Liver (tissue), 3 donors: ENCODE results near the gene GPR157.

ENCODE experiments used
- EGR1 ChIP-seq, 2 donors: IDR thresholded peaks; 2 replicates each; pipeline ENCODE4 v1.6.1; 2016 to 2018; ENCODE audit warnings: antibody characterized with exemption in 2 of 2, low read depth in 2 of 2
- FOXA1 ChIP-seq: IDR thresholded peaks from 2 replicates; pipeline ENCODE4 v1.6.1; 2016; ENCODE audit warnings: antibody characterized with exemption
- HNF4A ChIP-seq, 2 donors: conservative IDR thresholded peaks; 2 replicates each; pipeline ENCODE4 v1.6.1; 2016; ENCODE audit warnings: antibody characterized with exemption in 2 of 2, mild to moderate bottlenecking in 2 of 2
- JUND ChIP-seq, 2 donors: IDR thresholded peaks; 2 replicates each; pipeline ENCODE4 v1.6.1; 2016; ENCODE audit warnings: antibody characterized with exemption in 2 of 2
- RAD21 ChIP-seq, 2 donors: IDR thresholded peaks; 2 replicates each; pipeline ENCODE4 v1.6.1; 2016; ENCODE audit warnings: antibody characterized with exemption in 2 of 2, mild to moderate bottlenecking in 2 of 2
- SP1 ChIP-seq: IDR thresholded peaks from 2 replicates; pipeline ENCODE4 v1.6.1; 2018; ENCODE audit warnings: antibody characterized with exemption, mild to moderate bottlenecking
- TAF1 ChIP-seq: conservative IDR thresholded peaks from 2 replicates; pipeline ENCODE4 v1.6.1; 2016; ENCODE audit warnings: antibody characterized with exemption, mild to moderate bottlenecking
- YY1 ChIP-seq: IDR thresholded peaks from 2 replicates; pipeline ENCODE4 v1.6.1; 2016; ENCODE audit warnings: antibody characterized with exemption, mild to moderate bottlenecking
- TF ChIP-seq, protein P1 (sequence below): fragments of 150-350 bp; IDR thresholded peaks from 2 replicates; pipeline ENCODE4 v1.5.1; 2017; ENCODE audit warnings: improper control_type of control experiment, low read depth, low read length; ENCODE audit not compliant: missing input control
- TF ChIP-seq, protein P2 (sequence below): IDR thresholded peaks from 2 replicates; pipeline ENCODE4 v1.6.1; 2016; ENCODE audit warnings: antibody characterized with exemption, mild to moderate bottlenecking
- TF ChIP-seq, protein P3 (sequence below): IDR thresholded peaks from 2 replicates; pipeline ENCODE4 v1.6.1; 2016; ENCODE audit warnings: antibody characterized with exemption
- TF ChIP-seq, protein P4 (sequence below): IDR thresholded peaks from 2 replicates; pipeline ENCODE4 v1.6.1; 2016; ENCODE audit warnings: antibody characterized with exemption
- TF ChIP-seq, protein P5 (sequence below): IDR thresholded peaks from 2 replicates; pipeline ENCODE4 v1.6.1; 2016; ENCODE audit warnings: antibody characterized with exemption
- donor health status: healthy.
- donor health status: healthy.

DNA sequence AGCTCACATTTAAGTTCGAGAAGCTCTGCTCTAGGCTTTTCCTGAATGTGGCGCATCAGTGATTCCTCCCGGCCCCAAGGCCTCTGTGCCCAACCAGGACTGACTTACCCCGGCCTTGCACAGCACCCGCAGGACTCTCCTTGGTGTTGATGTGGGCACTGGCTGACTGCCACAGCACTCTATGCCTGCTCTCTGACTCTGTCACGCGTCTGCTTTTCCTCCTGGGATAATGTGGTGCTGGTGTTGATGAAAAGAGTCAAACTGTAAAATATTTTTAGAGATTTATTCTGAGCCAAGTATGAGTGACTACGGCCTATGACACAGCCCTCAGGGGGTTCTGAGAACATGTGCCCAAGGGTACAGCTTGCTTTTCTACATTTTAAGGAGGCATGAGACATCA is 44.0 kb downstream of the GPR157 start:
- TF ChIP-seq, protein P1, sequence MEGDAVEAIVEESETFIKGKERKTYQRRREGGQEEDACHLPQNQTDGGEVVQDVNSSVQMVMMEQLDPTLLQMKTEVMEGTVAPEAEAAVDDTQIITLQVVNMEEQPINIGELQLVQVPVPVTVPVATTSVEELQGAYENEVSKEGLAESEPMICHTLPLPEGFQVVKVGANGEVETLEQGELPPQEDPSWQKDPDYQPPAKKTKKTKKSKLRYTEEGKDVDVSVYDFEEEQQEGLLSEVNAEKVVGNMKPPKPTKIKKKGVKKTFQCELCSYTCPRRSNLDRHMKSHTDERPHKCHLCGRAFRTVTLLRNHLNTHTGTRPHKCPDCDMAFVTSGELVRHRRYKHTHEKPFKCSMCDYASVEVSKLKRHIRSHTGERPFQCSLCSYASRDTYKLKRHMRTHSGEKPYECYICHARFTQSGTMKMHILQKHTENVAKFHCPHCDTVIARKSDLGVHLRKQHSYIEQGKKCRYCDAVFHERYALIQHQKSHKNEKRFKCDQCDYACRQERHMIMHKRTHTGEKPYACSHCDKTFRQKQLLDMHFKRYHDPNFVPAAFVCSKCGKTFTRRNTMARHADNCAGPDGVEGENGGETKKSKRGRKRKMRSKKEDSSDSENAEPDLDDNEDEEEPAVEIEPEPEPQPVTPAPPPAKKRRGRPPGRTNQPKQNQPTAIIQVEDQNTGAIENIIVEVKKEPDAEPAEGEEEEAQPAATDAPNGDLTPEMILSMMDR = no peak
- no peak for TF ChIP-seq YY1
- TF ChIP-seq TAF1 = no peak
- TF ChIP-seq RAD21 (IDR thresholded peaks at IDR 0.05) = no peak
- no peak for TF ChIP-seq FOXA1
- TF ChIP-seq, protein P2, sequence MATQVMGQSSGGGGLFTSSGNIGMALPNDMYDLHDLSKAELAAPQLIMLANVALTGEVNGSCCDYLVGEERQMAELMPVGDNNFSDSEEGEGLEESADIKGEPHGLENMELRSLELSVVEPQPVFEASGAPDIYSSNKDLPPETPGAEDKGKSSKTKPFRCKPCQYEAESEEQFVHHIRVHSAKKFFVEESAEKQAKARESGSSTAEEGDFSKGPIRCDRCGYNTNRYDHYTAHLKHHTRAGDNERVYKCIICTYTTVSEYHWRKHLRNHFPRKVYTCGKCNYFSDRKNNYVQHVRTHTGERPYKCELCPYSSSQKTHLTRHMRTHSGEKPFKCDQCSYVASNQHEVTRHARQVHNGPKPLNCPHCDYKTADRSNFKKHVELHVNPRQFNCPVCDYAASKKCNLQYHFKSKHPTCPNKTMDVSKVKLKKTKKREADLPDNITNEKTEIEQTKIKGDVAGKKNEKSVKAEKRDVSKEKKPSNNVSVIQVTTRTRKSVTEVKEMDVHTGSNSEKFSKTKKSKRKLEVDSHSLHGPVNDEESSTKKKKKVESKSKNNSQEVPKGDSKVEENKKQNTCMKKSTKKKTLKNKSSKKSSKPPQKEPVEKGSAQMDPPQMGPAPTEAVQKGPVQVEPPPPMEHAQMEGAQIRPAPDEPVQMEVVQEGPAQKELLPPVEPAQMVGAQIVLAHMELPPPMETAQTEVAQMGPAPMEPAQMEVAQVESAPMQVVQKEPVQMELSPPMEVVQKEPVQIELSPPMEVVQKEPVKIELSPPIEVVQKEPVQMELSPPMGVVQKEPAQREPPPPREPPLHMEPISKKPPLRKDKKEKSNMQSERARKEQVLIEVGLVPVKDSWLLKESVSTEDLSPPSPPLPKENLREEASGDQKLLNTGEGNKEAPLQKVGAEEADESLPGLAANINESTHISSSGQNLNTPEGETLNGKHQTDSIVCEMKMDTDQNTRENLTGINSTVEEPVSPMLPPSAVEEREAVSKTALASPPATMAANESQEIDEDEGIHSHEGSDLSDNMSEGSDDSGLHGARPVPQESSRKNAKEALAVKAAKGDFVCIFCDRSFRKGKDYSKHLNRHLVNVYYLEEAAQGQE = no peak
- no peak for TF ChIP-seq EGR1 (IDR thresholded peaks at IDR 0.05; ENCODE audit: low read depth in 2 of 2)
- TF ChIP-seq, protein P3, sequence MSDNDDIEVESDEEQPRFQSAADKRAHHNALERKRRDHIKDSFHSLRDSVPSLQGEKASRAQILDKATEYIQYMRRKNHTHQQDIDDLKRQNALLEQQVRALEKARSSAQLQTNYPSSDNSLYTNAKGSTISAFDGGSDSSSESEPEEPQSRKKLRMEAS = no peak
- TF ChIP-seq SP1 = no peak
- TF ChIP-seq, protein P4, sequence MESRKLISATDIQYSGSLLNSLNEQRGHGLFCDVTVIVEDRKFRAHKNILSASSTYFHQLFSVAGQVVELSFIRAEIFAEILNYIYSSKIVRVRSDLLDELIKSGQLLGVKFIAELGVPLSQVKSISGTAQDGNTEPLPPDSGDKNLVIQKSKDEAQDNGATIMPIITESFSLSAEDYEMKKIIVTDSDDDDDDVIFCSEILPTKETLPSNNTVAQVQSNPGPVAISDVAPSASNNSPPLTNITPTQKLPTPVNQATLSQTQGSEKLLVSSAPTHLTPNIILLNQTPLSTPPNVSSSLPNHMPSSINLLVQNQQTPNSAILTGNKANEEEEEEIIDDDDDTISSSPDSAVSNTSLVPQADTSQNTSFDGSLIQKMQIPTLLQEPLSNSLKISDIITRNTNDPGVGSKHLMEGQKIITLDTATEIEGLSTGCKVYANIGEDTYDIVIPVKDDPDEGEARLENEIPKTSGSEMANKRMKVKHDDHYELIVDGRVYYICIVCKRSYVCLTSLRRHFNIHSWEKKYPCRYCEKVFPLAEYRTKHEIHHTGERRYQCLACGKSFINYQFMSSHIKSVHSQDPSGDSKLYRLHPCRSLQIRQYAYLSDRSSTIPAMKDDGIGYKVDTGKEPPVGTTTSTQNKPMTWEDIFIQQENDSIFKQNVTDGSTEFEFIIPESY = no peak
- TF ChIP-seq, protein P5, sequence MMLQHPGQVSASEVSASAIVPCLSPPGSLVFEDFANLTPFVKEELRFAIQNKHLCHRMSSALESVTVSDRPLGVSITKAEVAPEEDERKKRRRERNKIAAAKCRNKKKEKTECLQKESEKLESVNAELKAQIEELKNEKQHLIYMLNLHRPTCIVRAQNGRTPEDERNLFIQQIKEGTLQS = no peak
- no peak for TF ChIP-seq JUND (IDR thresholded peaks at IDR 0.05)
- no peak for TF ChIP-seq HNF4A (conservative IDR thresholded peaks at IDR 0.05)
